ENCODE data around the gene NDUFA6.

NDUFA6 gene

GRCh38 chr22:42050641-42051180, 39.9 kb downstream of the NDUFA6 start:
- no peaks in the 10 kb centered on the region for H3K4me1 ChIP-seq (ENCODE audit: control insufficient read depth in 1 of 2, insufficient read depth in 1 of 2, low read depth in 1 of 2, low read length in 1 of 2)
- no peak overlapping the region for H3K27ac ChIP-seq
- TF ChIP-seq CTCF (IDR thresholded peaks at IDR 0.05) = no peak
- H3K9me3 ChIP-seq = no peaks in the 10 kb centered on the region
- H3K27me3 ChIP-seq = no peaks in the 10 kb centered on the region
- no peaks in the 10 kb centered on the region for H3K36me3 ChIP-seq
- no peak overlapping the region for H3K4me3 ChIP-seq (ENCODE audit: low read depth in 1 of 2, low read length in 1 of 2)

GRCh38 chr22:42041784-42042183, 48.8 kb downstream of the NDUFA6 start:
- H3K4me3 ChIP-seq (ENCODE audit: low read depth in 1 of 2, low read length in 1 of 2) = no peak overlapping the region
- no peaks in the 10 kb centered on the region for H3K4me1 ChIP-seq (ENCODE audit: control insufficient read depth in 1 of 2, insufficient read depth in 1 of 2, low read depth in 1 of 2, low read length in 1 of 2)
- TF ChIP-seq CTCF (IDR thresholded peaks at IDR 0.05) = no peak
- no peaks in the 10 kb centered on the region for H3K9me3 ChIP-seq
- no peaks in the 10 kb centered on the region for H3K36me3 ChIP-seq
- H3K27me3 ChIP-seq = no peaks in the 10 kb centered on the region
- H3K27ac ChIP-seq = no peak overlapping the region

- Histone ChIP-seq H3K4me3 (ENCODE audit: low read depth in 1 of 2, low read length in 1 of 2) (no peak overlapping the region), H3K4me1 (ENCODE audit: control insufficient read depth in 1 of 2, insufficient read depth in 1 of 2, low read depth in 1 of 2, low read length in 1 of 2) (no peaks in the 10 kb centered on the region), H3K27ac (no peak overlapping the region), H3K27me3 (no peaks in the 10 kb centered on the region), H3K36me3 (no peaks in the 10 kb centered on the region), H3K9me3 (no peaks in the 10 kb centered on the region)
- no peak for TF ChIP-seq CTCF (IDR thresholded peaks at IDR 0.05)
These were observed 51.3 kb downstream of the NDUFA6 start for GRCh38 chr22:42039271-42039670.
